ENCODE results near the gene TCERG1L.
"Not testable (repeated sequence)": the region's sequence is repeated elsewhere in the genome, so short reads cannot be mapped to it uniquely, and the experiment has no call there.

Gene TCERG1L

DNA sequence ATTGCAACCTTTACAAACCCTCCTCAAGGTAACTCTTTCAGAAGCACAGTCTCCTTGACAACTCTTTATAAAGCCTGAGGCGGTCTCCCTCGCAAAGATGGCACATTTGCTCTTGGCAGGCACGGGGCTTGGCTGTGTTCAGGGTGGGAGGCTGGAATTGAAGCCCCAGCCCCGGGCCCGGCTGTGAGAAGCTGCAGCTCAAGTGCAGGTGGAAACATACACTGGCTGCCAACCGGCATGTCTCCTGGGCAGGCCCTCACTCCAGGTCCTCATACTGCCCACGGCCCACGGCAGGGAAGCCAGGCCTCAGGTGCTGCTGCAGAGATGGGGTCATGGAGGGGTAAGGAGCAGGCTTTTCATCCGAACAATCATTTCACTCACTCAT lies 194.5 kb downstream of the TCERG1L start:
- DNase-seq: no peak

DNA sequence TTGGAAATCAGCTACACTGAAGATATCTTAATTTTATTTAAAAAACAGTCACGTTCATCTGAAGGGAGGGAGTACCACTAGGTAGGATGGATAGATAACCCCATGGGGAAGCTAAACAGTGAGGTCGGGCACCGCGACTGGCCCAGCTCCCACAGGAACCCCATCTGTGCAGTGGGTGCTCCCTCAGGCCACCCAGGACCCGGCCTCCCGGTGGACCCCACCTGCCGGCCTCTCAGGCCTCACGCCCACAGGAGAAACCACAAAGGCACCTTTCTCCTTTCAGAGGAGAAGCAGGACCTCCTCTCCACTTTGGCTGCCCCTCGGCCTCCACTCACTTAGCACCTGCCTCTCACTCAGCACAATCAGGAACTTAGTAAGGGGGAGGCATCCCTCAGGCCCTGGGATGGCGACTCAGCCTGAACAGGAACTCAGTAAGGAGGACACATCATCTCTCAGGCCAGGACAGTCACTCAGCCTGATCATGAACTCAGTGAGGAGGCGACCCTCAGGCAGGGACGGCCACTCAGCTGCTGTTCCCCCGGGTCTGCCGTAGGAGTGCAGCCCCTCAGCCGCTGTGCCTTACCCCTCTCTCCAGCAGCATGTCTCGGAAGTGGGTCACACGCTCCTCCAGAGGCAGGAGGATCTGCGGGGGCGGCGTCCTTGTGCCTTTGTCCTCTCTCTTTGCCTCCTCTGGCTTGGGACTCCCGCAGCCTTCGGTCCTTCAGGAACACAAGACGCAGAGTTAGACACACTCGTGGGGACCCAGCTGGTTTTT lies 195.1 kb downstream of the TCERG1L start:
- DNase-seq: no peak

DNA sequence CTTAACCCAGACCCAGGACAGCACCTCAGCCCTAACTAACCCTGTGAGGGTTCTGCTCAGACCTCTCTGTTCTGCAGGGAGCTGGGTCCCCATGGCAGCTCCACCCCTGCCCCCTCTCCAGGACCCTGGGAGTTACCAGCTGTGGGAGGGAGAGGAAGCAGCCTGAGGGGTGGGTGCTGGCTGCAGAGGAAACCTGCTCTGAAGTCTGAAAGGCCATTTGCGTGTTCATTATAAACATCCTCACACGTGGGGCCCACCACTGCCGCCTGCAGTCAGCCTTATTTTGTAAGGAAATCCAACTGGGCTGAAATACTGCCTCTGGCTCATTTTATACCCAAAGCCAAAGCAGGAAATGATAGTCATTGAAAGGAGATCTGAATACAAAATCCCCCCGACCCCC lies 195.7 kb downstream of the TCERG1L start:
- DNase-seq: no peak

DNA sequence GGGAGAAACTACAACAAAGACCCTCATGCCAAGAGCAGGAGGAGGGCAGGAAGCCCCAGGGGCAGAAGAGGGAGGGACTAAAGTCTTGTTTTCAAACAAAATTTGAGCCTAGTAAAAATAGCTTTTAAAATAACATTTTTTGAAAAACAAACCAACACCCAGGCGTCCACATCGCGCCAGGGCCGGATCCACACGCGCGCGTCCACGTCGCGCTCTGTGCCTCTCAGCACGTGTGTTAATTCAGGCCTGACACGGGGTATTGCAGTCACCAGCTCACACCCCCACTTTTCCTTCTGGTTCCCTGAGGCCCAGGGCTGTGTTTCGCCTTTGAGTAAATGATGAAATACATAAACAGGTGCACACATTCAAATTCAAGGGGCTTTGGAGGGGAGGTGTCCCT lies 196.2 kb downstream of the TCERG1L start:
- DNase-seq: no peak

DNA sequence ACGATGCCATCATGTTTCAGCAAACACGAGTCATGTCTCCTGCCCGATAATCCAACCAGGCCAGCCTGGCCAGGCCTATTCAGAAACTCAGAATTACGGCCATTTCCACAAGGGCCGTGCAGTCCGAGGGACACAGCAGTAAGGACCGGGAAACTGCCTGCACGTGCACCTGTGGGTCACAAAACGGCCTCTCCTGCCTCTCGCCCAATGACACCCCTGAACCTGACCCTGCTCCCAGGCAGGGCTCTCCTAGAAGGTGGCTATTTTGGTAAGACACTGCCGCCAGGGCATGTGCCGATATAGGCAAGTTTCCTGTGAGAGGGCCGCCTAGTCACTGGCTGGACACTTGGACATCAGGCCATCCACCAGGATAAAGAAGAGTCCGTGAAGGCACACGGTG lies 196.7 kb downstream of the TCERG1L start:
- no peak for DNase-seq

DNA sequence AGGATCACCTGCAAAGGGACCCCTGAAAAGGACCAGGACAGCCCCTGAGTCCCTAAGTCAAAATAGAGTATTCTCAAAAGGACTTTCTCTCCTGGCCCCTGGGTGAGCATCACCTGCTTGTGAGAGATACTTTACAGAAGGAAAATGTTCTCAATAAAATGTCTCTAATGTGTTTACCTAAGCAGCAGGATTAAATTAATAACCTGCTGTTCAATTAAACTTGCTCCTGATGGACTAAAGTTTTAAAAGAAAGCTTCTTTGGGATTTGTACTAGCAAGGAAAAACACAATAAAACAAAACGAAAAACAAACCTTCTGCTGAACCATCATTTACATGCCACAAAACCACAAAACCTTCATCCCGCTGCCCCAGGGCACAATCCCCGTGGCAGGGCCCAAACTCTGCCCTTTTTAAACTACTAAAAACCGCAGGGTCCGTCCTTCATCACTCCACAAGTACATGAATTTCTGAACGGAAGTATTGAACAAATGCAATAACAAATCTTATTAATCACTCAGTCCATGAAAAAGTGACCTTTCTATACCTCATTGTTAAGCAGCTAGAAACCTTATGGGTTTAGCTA lies 197.7 kb downstream of the TCERG1L start:
- no peak for DNase-seq

DNA sequence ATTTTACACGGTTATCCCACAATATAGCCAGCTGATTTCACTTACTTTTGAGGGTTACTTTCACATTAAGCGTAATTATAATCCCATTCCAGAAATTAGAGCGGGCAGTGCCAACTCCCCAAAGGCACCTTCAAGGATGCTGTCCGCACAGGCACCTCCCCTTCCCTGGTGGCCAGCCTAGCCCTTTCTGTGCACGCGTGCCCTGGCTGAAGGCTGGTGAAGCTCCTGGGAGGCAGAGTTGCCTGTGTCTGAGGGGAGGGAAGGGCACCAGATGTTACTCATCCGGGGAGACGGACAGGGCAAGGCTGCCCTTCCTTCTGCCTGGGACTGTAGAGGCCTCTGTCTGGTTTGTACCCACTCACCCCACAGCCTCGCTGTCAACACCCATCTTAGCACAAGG lies 198.4 kb downstream of the TCERG1L start:
- no peak for DNase-seq

DNA sequence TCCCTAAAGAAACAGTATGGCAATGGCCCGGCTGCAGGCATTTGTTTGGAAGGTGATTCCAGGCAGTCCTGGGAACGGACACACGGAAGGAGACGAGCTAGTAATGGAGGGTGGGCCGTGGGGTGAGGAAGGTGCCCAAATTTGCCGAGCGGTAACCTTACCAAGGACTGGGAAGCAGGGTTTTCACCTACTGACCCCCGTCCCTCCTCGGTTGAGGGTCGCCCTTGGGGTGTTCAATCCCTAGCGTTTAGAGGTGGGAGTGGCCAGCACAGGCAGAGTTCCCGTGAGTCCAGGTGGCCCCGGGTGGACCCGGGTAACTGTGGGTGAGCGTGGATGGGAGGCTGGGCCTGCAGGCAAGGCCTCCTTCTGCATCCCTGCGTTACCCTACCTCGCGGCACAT lies 198.8 kb downstream of the TCERG1L start:
- no peak for DNase-seq

DNA sequence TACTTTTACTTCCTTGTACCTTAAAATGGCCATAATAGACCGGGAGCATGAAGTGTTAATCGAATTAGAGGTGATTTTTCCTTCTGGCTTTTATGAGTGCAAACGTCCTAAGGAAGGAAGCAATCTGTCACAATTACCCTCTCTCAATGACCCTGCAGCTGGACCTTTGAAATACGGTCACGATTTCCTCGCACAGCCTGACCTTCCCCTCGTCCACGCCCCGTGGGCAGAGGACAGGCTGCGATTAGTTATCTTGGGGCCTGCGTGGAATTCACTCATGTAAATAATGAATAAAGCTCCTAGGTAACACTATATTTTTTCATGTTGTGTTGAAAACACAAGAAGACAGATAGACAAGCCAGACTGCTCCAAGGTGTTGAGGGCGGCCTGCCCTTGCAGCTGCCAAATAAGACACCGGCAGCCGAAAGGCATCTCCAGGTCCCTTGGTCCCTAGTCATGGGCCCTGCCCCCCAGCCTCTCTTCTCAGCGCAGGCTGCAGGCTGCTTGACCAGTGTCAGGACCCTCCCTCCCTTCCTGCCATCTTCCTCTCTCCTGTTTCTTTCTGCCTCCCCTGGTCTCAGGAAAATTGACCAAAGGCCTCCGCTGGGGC lies 199.9 kb downstream of the TCERG1L start:
- DNase-seq: no peak

DNA sequence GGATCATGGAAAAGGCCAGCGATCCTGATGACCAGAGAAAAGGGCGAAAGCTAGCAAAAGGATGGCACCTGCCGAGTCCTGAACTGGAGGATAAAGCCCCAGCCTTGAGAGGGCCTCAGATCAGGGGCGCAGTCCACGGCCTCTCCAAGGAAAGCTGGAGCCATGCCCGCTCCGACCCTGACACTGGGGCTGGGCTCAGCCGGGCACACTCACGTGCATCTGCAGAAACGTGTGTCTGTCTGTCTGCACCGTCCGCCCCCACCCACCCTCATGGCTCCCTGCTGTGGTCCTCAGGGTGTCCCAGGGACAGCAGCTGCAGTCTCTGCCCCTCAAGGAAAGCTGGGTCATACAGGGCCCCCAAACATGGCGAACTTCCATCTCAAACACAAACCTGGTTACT lies 200.5 kb downstream of the TCERG1L start:
- no peak for DNase-seq

DNA sequence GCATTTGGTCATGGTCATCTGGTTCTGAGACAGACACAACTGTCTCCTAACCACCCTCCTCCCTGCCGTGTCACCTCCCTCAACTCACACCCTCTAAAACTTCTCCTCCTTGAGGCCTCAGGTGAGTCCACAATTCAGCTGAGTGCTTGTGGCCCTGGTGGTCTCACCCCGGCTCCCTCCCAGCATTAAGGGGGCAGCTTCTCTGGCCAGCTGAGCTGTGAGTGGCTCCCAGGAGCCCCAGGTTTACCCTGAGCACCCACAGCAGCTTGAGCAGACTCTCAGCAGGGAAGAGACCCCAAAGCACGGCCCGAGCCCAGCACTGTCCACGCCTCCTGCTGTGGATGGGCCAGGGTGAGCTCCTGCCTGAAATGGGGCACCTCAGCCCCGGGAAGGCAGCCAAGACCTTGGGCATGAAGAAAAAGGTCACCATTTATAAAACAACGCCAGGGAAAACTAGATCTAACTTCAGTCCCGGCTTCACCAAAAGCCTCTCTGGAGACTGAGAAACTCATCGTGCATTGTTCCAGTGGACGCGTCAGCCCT lies 201.2 kb downstream of the TCERG1L start:
- DNase-seq: no peak

DNA sequence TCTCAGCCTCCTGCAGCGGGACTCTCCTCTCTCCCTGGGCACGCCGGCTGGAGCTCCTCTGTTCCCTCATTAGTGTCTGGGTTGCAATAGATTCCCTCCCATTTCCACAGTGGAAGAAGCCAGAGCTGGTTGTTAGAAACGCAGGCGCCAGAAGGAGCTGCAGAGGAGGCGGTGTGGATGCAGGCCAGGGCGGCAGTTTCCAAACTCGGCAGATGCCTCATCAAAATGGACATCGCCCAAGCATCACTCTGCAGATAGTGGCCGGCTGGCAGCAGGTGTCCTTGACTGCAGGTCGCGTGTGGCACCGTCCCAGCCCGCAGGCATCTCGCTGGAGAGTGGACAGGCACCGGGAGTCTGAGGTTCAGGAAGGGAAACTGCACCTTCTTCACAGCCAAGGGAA lies 201.8 kb downstream of the TCERG1L start:
- DNase-seq: no peak

DNA sequence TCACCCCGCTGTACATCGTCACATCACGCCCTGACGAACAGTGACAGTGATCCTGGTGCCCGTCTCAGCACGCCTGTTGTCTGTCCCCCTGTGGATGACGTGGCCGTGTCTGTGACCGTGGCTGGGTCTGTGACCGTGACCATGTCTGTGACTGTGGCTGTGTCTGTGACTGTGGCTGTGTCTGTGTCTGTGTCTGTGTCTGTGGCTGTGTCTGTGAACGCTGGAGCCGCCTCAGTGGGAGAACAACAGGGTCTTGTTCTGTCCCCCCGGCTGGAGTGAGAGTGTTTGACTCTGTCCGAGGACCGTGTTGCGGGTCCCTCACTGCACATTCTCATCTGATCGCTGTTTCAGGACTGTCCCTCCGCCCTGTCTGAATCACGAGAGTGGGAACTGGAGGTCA lies 202.2 kb downstream of the TCERG1L start:
- DNase-seq: no peak

DNA sequence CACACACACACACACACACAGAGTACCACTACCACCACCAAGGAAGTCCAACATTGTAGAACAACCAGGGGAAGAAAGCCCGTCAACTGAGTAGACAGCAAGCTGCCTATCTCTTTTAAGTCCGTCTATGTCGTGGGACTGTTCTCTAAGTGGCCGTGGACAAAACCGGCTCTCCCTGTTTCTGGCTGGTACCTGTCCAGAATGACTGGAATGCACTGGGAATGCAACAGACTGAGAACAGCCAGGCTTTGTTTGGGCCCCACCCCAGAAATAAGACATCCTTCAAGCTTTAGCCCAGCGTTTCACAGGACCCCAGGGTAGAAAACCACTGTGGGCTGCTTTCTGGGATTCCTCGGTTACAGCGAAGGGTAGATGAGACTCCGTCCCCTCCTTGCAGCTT lies 203.6 kb downstream of the TCERG1L start:
- DNase-seq: no peak

DNA sequence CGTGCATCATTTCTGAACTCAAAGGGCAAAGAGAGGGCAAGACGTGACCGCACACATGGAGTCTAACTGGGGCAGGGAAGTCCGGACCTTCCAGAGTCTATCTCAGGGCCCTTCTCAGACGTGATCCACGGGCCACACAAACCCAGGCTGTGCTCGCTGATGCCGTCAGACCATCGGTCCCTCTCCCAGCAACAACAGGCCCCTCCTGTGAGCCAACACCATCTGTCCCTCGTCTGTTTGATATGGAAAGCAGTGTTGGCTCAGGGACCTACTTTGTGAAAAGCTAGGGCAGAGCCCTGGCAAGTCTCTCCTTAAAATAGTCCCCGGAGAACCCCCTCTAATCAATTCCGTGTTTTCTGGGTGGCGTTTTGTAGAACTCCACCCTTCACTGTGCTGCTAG lies 208.8 kb downstream of the TCERG1L start:
- no peak for DNase-seq

DNA sequence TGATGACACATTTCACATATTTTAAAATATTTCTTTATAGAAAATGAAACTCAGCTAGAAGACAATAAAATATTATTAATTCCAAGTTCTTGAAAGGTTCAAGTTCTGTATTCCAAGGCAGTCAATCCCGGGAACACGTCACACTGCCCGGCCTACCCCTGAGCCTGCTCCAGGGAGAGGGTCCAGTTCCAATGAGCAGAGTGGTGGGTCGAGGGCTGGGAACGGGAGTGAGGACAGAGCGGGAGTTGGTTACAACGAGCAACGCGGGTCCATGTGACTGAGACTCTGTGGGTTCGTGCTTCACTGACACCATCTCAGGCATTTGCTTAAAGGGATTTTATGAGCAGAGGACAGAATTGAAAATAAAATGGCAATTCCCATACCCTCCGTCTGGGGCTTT lies 209.4 kb downstream of the TCERG1L start:
- no peak for DNase-seq

DNA sequence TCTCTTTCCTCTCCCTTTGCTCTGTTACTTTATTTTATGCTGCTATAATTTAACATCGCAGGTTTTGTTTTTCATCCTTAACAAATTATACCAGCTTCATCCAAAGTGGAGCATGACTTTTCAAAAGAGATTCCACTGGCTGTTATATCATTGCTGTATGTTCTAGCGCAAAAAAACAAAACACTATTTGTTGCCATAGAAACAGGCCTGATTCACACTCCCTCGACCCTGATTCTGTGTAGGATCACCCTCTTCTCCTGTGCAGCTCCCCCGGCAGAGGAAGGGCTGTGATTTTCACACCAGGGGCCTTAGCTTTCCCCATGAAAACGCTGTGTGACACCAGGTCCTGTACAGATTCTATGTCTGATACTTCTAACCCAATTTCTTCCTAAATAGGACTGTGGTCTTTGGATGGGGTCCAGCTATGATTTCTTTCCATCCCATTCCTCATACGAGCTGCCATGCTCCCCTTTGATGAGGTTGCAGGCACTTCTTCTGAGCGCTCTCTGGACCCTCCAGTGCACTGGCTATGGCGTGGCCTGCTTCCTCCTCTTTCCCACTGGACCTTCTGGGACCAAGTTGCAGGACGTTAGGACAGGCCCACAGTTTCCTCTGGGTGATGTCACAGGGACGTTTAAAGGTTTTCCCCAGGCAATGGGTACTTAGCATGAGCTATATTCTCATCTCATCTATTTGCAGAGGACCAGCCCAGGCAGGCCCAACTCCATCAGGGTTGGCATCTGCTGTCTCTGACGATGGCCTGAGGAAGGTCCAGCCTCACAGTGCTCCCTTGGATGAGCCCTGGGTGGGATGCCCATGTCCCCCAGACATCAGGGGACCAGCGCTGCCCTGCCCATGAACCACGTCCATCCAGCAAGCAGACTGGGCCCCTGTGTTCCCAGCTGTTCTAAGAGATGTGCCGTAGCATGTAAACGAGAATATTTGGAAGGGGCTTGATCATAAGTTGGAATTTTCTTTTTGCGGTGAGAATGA lies 210.8 kb downstream of the TCERG1L start:
- DNase-seq: not testable (repeated sequence)

DNA sequence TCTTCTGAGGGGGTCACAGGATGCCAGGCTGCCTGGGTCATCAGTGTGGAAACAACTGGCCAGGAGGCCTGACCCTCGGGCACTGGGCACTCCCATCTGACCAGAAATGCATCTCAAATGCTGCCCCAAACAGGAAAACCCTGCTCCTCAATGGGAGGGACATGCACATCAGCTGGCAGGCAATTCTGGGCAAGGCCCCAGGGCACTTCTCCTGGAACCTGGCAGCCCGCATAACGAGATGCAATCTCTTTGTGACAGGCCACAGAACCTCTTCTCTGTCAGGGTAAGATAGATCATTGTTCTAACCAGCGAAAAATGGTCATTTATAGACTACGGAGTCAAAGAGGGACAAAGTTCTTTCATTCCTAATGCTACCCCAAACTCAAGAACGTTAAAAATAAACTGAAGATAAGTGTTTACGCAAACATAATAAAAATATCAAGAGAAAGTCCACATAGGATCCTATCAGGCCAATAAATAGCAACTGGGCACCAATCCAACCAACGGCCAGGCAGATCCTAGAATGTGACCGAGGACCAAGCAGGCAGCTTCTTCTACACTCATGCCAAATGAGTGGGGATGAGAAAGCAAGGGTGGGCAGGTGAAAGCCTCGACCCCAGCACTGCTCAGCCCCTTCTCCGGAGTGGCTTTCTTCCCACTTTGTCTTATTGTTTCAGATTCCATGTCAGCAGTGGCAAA lies 212.3 kb downstream of the TCERG1L start:
- DNase-seq: no peak

DNA sequence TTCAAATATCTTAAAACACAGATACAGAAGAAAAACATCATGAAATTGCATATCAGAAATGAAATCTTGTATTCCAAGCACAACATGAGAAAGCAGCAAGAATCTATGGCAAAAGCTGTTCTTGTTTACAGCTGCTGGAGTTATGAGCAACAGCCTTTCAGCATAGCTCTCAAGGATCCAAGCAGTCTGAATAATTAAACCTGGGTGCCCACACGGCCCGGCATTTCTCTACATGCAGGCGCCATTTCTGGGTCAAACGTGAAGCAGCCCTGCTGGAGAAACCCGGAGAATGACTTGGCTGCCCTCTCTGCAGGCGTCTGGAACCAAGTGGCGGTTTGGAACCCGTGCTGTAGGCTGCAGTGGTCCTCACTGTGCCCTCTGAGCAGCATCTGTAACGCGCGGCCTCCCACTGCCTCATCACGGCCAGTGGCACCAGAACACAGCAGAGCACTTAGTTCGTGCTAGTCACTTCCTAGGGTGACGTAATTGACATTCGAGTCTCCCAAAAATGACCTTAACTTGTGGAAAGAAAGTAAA lies 213.0 kb downstream of the TCERG1L start:
- DNase-seq: no peak

DNA sequence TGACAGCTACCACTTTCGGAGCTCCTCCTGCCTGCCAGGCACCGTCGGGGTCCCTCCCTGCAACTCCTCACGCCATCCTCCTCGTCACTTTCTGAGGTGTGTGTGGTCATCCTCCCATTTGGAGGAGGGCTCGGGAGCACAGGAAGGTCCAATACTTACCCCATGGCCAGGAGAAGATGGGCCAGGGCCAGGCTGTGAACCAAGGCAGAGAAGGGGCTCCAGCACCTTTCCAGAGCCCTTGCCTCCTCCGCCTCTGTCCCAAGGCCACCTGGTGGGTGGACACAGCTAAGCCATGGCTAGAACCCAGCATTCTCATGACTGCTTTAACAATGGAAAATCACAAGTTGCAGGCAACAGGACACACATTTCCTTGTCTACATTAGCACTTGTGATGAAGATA lies 215.5 kb downstream of the TCERG1L start:
- no peak for DNase-seq

DNA sequence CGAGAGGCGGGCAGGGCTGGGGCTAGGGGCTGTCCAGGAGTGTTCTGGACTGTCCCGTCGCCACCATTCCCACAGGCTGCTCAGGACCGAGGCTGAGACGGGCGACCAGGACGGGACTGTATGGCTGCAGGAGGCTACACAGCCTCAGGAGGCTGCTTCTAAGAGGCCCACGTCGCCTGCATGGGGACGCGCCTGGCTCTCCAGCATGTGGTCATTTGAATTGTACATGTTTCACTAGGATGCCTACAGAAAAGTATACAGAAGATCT lies 216.3 kb downstream of the TCERG1L start:
- DNase-seq: no peak

DNA sequence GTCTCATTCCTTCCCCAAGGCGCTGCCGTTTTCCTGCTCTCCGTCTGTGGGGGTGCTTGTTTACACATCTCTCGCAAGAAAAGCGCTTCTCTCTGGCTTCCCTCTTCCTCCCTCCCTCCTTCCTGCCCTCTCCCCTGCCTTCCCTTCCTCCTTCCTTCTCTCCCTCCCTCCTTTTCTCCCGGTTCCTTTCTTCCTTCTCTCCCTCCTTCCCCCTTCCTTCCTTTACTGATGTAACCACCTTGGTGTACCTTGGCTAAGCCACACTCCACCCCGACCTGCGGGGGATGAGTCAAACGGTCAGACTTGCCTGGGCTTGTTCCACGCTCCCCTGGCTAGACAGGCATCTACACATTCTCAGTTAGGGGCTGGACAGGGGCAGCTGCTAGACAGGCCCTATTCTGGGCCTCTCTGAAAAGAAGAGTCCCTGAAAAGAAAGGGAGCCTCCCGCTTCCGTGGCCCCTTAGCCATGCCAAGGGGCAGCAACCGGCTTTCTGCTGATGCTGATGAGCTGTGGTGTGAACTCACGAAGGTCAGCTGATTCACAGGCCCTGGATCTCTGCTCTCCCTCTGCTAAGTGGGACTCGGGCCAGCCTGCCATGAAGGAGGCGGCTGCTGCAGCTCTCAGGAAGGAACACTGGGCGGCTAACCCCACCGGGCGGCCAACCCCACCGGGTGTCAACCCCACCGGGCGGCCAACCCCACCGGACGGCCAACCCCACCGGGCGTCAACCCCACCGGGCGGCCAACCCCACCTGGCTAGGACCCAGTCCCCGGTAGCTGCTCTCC lies 216.8 kb downstream of the TCERG1L start:
- DNase-seq: no peak
